GM12873 (cell line): Measurements from ENCODE around the gene TMEM236.
A peak's percentile ranks its signal among the peaks of the same experiment; 100 is the strongest.

Experiments used
- TF ChIP-seq, protein P1 (sequence below): IDR thresholded peaks from 2 replicates; pipeline ENCODE4 v1.5.1; 2012; ENCODE audit warnings: low read depth, mild to moderate bottlenecking, moderate library complexity, low read length, control low read depth; ENCODE audit not compliant: insufficient read depth; ENCODE audit errors: missing control alignments

The TMEM236 gene

DNA sequence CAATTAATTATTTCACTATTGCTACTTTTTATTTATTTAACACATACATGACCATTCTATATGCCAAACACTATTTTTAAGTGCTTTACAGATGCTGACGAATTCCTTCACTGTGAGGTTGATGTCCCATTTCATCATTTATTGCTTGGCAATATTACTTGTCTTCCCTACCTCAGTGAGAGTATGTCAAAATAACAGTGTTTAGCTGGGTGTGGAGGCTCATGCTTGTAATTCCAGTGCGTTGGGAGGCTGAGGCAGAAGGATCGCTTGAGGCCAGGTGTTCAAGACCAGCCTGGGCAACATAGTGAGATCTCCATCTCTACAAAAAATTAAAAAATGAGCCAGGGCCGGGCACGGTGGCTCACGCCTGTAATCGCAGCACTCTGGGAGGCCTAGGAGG is 37.4 kb downstream of the TMEM236 start:
- TF ChIP-seq, protein P1, sequence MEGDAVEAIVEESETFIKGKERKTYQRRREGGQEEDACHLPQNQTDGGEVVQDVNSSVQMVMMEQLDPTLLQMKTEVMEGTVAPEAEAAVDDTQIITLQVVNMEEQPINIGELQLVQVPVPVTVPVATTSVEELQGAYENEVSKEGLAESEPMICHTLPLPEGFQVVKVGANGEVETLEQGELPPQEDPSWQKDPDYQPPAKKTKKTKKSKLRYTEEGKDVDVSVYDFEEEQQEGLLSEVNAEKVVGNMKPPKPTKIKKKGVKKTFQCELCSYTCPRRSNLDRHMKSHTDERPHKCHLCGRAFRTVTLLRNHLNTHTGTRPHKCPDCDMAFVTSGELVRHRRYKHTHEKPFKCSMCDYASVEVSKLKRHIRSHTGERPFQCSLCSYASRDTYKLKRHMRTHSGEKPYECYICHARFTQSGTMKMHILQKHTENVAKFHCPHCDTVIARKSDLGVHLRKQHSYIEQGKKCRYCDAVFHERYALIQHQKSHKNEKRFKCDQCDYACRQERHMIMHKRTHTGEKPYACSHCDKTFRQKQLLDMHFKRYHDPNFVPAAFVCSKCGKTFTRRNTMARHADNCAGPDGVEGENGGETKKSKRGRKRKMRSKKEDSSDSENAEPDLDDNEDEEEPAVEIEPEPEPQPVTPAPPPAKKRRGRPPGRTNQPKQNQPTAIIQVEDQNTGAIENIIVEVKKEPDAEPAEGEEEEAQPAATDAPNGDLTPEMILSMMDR: no peak

DNA sequence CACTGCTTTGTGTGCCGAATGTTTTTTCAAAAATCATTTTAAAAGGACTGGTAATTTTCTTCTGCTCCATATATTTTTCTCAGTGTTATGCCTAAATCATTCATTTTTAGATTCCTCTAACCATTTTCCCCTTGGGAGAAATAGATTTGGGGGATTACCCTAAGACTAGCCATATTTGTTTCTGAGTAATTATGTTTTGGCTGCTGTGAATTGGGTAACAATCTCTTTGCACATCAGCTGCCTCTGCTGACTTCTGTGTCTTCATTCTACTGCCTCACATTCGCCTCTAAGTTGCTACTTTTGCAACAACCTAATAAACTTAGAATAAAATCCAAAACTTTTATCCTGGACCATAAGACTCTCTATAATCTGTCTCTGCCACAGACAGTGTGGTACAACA is 38.6 kb downstream of the TMEM236 start:
- TF ChIP-seq, protein P1: no peak

DNA sequence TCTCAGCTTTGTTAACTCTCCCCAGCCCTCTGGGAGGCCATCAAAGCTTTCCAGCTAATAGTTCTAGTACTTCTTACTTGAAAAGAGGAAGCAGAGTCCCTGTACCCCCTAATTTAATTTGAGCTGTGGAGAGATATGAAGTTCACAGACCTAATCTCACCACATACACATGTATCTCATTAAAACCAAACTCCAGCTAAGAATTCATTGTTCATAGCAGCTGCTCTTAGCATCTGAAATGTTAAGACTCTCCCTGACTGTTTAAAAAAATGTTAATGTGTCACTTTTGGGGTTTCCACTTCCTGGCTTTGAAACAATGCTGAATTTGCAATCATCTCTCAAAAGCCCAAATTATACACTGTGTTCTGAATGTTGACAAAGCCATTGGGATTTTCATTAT is 41.0 kb downstream of the TMEM236 start:
- TF ChIP-seq, protein P1: no peak

DNA sequence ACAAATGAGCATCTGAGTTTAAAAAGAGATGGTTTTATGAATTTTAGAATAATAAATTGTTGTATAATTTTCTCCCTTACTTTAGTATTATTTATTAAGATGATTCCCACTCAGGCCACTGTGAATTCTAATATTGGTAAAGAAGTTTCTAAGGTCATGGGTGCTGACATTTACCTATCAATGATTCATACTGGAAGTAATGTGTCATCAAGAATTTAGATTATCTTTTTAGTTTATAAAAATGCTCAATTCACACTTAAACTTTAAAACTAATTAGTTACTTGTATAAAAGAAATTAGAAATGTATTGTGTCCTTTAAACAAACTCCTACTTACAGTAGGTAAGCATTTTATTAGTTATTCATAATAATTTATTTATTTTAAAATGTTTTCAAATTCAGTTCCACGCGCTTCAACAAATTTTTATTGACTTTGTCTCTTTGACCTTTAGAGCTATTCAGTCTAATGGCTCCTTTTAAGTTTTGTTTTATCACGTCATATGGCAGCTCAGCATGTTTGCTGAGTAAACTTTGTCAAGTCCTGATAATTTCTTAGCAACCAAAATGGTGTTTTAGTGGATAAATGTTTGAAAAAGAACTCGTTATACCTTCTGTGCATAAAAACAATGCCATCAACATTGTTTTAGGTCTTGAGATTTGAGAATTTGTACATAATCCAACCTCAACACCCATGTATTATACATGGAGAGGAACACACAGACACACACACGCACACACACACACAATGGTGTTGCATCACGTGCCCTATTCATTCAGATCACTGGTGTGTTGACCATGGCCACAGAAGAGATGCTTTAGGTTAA is 42.0 kb downstream of the TMEM236 start:
- TF ChIP-seq, protein P1: no peak

DNA sequence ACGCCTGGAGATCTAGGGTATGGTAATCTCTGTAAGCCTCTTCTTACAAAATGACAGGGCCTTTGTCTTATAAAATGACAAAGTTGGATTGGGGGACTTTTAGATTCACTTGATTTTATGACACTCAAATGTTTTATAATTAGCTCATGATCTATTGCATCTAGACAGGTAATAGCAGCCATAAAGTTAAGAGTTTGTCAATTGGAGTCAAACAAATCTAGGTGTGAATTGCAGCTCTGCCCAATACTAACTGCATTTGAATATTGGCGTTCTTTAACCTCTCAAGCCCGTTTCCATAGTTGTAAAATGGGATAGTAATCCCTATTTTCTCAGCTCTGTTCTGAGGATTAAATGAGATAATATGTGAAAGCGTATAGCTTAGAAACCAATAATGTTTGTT is 43.1 kb downstream of the TMEM236 start:
- TF ChIP-seq, protein P1: no peak

DNA sequence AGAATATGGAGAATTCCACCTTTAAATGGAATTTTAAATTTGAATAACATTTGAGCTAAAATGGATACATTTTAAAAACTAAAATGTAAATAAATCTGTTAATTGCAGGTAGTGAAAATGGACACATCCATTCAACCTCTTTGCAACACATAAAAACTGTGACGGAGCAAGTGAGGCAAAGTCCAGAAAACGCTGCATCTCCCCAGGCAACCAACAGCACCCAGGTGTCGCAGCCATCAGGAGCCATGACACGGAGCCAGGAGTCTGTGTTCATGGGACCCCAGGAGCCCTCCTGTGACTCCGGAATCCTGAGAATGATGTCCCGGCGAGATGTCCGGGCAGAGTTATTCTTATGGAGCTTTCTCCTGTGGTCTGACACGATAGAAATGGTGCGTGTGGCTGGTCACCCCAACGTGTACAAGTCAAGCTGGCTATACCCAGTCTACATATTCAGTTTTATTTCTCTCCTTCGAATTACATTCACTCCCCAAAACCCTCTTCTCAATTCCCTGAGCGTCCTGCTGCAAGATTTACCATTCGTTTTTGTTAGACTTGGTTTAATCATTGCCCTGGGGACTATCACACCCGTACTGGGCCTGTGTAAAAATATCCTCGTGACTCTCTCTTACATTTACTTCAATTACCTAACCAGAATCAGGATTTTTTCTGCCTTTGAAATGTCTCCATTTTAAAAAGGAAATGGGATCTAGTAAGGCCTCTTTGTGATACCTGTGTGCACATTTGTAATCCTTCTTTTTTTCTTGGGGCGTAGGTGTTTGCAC is 44.0 kb downstream of the TMEM236 start:
- TF ChIP-seq, protein P1: no peak

DNA sequence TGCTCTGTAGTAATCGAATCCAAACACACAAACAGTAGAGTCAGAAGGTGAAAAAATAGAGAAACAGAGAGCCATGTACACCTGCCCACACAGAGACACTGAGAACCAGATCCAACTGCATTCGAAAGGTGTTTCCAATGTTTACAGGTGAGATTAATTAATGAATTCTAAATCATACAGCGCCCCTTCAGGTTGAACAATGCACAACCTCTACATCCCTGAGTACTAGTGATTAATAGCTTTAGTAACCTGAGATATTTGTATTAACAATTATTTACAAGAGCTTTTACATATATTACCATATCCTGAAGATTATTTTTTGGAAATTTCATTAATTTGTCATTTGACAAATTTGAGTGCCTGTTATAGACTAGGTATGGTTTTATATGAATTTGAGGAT is 49.5 kb downstream of the TMEM236 start:
- TF ChIP-seq, protein P1: peak; percentile 15
